NCI-H748 (cell line): ENCODE measurements around the gene GNG11.

Source experiments
- DNase-seq: peaks from one replicate; lab custom pipeline; 2025; ENCODE audit not compliant: unreplicated experiment; lab: John Stamatoyannopoulos, UW

Gene GNG11

GRCh38 chr7:93921607-93922566 lies at the start of gene GNG11:
TSS of gene GNG11 (plus strand) at chr7:93921735. CDS start at chr7:93922138, 403 bp downstream.
- peak; percentile 50 for DNase-seq

- no peak for DNase-seq
These were observed 47.4 kb upstream of the GNG11 start for GRCh38 chr7:93873998-93874574.

GRCh38 chr7:93877742-93878141 lies 43.8 kb upstream of the GNG11 start:
- DNase-seq: no peak

GRCh38 chr7:93879356-93879755 lies 42.2 kb upstream of the GNG11 start:
- no peak for DNase-seq

GRCh38 chr7:93882468-93882867 lies 39.1 kb upstream of the GNG11 start:
- no peak for DNase-seq

- DNase-seq: no peak
These were observed 38.2 kb upstream of the GNG11 start for GRCh38 chr7:93883078-93883916.

GRCh38 chr7:93883917-93884345 lies 37.6 kb upstream of the GNG11 start:
- DNase-seq: no peak

GRCh38 chr7:93884541-93884940 lies 37.0 kb upstream of the GNG11 start:
- no peak for DNase-seq

GRCh38 chr7:93889261-93889660 lies 32.3 kb upstream of the GNG11 start:
- no peak for DNase-seq

GRCh38 chr7:93890041-93890463 lies 31.5 kb upstream of the GNG11 start:
- DNase-seq: peak; percentile 78

GRCh38 chr7:93890464-93891068 lies 31.0 kb upstream of the GNG11 start, which contains the start of gene TFPI2:
TSS of gene TFPI2 (minus strand) at chr7:93890753. CDS start at chr7:93890678, 75 bp downstream.
- peak; percentile 58 for DNase-seq

- DNase-seq: no peak
These were observed 27.1 kb upstream of the GNG11 start for GRCh38 chr7:93894426-93894825.

- no peak for DNase-seq
These were observed 26.4 kb upstream of the GNG11 start for GRCh38 chr7:93894966-93895640.

GRCh38 chr7:93895859-93896600 lies 25.5 kb upstream of the GNG11 start:
- no peak for DNase-seq

- DNase-seq: no peak
These were observed 23.9 kb upstream of the GNG11 start for GRCh38 chr7:93897680-93898079.

- peak; percentile 58 for DNase-seq
These were observed 18.6 kb upstream of the GNG11 start for GRCh38 chr7:93902777-93903423.

GRCh38 chr7:93906267-93906666 lies 15.3 kb upstream of the GNG11 start, which contains the start of gene GNGT1:
TSS of gene GNGT1 (plus strand) at chr7:93906567. CDS start at chr7:93906747, 180 bp downstream.
- DNase-seq: no peak

- no peak for DNase-seq
These were observed 11.2 kb upstream of the GNG11 start for GRCh38 chr7:93910076-93910994.
